ENCODE data around the gene UBLCP1. TPM values are rescaled to one million over a fixed set of nuclear protein-coding genes. Genes with fewer than 3 reads are reported as not detected.

UBLCP1 gene
- total and polyA plus RNA-seq, 2 of the 13 experiments (the other 11 are each of a cell fraction or from before 2014, with no cell fraction given): 6.5 to 12.6 TPM

- TF ChIP-seq MXD3 (CRISPR knock-in tag; IDR thresholded peaks at IDR 0.05) (peak; percentile 63; the same call in 1 of the 2 replicates), GMEB2 (CRISPR knock-in tag; IDR thresholded peaks at IDR 0.05; ENCODE audit: low read depth) (no peak), ZNF580 (CRISPR knock-in tag; IDR thresholded peaks at IDR 0.05; ENCODE audit: borderline replicate concordance, low read depth) (peak; percentile 49; the same call in 1 of the 2 replicates), ZNF317 (CRISPR knock-in tag; IDR thresholded peaks at IDR 0.05) (peak; percentile 45; the same call in 1 of the 2 replicates), TP53 (CRISPR knock-in tag; conservative IDR thresholded peaks at IDR 0.05) (no peak), ZNF768 (CRISPR knock-in tag; IDR thresholded peaks at IDR 0.05) (peak; percentile 65; the same call in 1 of the 2 replicates), STAG1 (CRISPR knock-in tag; IDR thresholded peaks at IDR 0.05) (peak; percentile 5; the same call in 1 of the 2 replicates), MATR3 (CRISPR knock-in tag; IDR thresholded peaks at IDR 0.05) (no peak), MTF2 (CRISPR knock-in tag; IDR thresholded peaks at IDR 0.05; ENCODE audit: borderline replicate concordance) (no peak; the same call in 1 of the 2 replicates), HOXA9 (CRISPR knock-in tag; IDR thresholded peaks at IDR 0.05; ENCODE audit: borderline replicate concordance) (no peak), KLF12 (CRISPR knock-in tag; IDR thresholded peaks at IDR 0.05; ENCODE audit: borderline replicate concordance) (no peak), ATF7 (IDR thresholded peaks at IDR 0.05) (no peak), ATF7 (CRISPR knock-in tag; IDR thresholded peaks at IDR 0.05) (no peak), ZNF335 (CRISPR knock-in tag; IDR thresholded peaks at IDR 0.05) (0 out of 2 replicates have a peak, but pooled peaks have one; percentile 25), ZNF530 (CRISPR knock-in tag; IDR thresholded peaks at IDR 0.05; ENCODE audit: low read depth) (no peak), CCAR2 (optimal IDR thresholded peaks at IDR 0.05; ENCODE audit: low read depth, low read length) (no peak), TMF1 (CRISPR knock-in tag; IDR thresholded peaks at IDR 0.05; ENCODE audit: low read depth) (no peak), PAX8 (CRISPR knock-in tag; IDR thresholded peaks at IDR 0.05; ENCODE audit: borderline replicate concordance) (no peak), SYNCRIP (IDR thresholded peaks at IDR 0.05; ENCODE audit: insufficient read depth, low read depth, low read length) (no peak), GPBP1L1 (CRISPR knock-in tag; IDR thresholded peaks at IDR 0.05) (no peak), ATF4 (CRISPR knock-in tag; IDR thresholded peaks at IDR 0.05) (peak in 1 of 2 experiments; percentile 59; a peak in 1 of 4 replicates), GMEB1 (CRISPR knock-in tag; IDR thresholded peaks at IDR 0.05; ENCODE audit: borderline replicate concordance) (peak; percentile 58; the same call in 1 of the 2 replicates), MBNL3 (CRISPR knock-in tag; conservative IDR thresholded peaks at IDR 0.05) (no peak), SRF (IDR thresholded peaks at IDR 0.05; ENCODE audit: low read depth, low read length) (no peak)
Observed at GRCh38 chr5:159262859-159263568, at the start of gene UBLCP1 (continued).
